Stimulated activated CD4-positive, alpha-beta T cell treated with anti-CD3 and anti-CD28 coated beads, Interleukin-12 subunit alpha, Interleukin-12 subunit beta, amount 100 ng/mL, for 48 hours (primary cell): ENCODE measurements around the gene SPAG9.

Experiments
- DNase-seq, 3 donors: peaks; one replicate each; pipeline ENCODE4 v3.0.0-alpha.2; 2020; ENCODE audit warnings: low read depth in 2 of 3, low spot score in 1 of 3

The SPAG9 gene

GRCh38 chr17:51120739-51121619 is at the start of gene SPAG9:
Gene SPAG9 (minus strand): TSS chr17:51120868. CDS start chr17:51120656, 212 bp downstream.
- peak; percentile 82 to 93 (median 87) for DNase-seq

GRCh38 chr17:51169340-51169739 is 48.7 kb upstream of the SPAG9 start:
- DNase-seq: no peak

DNA sequence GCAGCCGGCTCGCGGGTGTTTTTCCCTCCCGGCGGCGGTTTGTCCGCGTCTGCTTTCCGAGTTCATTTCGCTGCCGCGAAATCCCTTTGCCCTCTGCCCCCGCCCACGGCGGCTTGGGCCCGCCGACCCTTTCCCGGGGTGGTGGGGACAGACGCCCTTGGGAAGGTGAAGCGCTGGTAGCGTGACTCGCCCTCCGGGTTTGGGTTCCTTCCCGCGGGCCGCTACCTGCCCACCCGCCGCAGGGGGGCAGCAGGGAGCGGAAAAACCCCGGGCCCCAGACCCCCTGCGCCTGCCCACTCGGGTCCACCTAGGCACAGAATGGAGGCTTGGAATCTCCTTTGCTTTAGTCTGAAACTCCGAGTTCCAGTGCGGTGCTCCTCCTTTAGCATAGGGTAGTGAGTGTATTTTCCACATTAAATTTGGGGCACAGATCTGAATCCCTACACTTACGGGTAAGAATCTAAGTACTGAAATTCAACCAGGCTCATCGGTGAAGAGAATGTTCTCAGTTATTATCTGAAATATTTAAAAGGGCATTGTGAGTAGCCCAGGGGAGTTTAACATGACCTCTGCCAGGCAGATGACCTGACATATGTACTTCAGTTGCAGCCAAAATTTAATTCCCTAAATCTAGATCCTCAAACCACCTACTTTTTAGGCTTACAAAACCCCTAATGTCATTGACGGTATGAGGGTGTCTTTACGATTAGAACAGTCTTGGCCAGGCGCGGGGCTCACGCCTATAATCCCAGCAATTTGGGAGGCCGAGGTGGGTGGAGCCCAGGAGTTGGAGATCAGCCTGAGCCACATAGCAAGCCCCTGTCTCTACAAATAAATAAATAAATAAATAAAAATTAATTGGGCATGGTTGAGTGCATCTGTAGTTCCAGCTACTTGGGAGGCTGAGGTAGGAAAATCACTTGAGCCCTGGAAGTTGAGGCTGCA is 46.6 kb upstream of the SPAG9 start:
- peak; percentile 44 to 58 (median 57) for DNase-seq

GRCh38 chr17:51166198-51166986 is 45.7 kb upstream of the SPAG9 start, which contains the start of gene NME2:
Gene NME2 (plus strand): TSS chr17:51166411. CDS start chr17:51166831, 420 bp downstream.
- DNase-seq: peak; percentile 53 to 76 (median 54)

DNA sequence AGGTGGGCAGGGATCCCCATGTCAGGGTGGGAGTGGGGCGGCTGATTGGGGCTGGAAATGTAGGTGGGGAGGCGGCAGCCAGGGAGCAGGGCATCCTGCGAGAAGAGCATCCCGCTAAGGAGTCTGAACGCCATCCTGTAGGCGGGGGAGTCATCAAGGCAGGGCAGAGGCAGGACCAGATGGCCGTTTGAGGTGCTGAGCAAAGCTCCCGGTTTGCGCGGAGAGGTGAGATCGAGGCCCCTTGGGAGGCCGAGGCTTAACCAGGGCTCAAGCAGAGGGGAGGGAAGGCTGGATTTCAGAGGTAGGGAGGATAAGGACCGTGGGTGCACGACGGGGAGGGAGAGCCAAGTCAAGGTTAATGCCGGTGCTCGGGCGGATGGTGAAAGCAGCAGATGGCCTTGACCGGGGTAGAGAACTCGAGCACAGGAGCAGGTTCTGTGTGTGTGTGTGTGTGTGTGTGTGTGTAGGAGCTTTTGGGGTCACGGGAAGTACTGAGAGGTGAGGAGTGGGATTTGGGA is 45.1 kb upstream of the SPAG9 start:
- peak in 1 of 3 donors; percentile 12 for DNase-seq

GRCh38 chr17:51164911-51165679 is 44.4 kb upstream of the SPAG9 start:
- DNase-seq: no peak

DNA sequence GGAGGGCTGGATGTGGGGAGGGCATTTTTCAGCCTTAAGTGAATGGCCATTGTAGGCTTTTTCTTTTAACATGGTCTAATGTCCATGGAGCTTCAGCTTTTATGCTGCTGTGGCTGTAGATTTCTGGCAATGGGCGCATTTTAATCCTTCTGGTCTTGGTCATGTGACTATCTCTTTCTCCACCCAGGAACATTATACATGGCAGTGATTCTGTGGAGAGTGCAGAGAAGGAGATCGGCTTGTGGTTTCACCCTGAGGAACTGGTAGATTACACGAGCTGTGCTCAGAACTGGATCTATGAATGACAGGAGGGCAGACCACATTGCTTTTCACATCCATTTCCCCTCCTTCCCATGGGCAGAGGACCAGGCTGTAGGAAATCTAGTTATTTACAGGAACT is 40.9 kb upstream of the SPAG9 start:
- no peak for DNase-seq

- DNase-seq: no peak
Observed at GRCh38 chr17:51159604-51160003, 38.9 kb upstream of the SPAG9 start.

DNA sequence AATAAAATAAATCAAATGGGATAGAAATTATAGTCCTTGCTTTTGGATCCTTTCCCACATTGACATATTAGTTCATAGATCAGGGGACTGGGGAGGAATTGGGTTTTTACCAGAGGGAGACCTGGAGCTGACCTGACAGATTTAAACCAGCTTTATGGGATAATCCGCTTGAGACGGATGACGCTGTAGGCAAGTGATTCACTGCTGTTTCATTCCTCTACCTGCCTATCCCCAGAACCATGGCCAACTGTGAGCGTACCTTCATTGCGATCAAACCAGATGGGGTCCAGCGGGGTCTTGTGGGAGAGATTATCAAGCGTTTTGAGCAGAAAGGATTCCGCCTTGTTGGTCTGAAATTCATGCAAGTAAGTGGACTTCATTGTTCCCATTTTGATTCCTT is 34.7 kb upstream of the SPAG9 start:
- no peak for DNase-seq

DNA sequence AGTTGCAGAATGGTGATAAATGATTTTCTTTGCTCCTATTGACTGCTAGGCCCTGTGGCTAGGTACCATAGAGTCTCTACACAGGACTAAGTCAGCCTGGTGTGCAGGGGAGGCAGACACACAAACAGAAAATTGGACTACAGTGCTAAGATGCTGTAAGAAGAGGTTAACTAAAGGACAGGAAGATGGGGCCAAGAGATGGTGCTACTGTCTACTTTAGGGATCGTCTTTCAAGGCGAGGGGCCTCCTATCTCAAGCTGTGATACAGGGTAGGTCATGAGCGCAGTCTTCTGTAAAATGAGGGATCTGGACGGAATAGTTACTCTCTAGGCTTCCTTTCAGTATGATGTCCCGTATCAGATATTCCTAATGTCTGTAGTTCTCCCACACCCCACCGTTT is 33.5 kb upstream of the SPAG9 start:
- DNase-seq: no peak

- DNase-seq: peak; percentile 94 to 100 (median 98)
Observed at GRCh38 chr17:51153210-51154072, 32.8 kb upstream of the SPAG9 start, which contains the start of gene NME1. Gene NME1 (plus strand): TSS chr17:51153559. CDS start chr17:51155655, 2,096 bp downstream.

DNA sequence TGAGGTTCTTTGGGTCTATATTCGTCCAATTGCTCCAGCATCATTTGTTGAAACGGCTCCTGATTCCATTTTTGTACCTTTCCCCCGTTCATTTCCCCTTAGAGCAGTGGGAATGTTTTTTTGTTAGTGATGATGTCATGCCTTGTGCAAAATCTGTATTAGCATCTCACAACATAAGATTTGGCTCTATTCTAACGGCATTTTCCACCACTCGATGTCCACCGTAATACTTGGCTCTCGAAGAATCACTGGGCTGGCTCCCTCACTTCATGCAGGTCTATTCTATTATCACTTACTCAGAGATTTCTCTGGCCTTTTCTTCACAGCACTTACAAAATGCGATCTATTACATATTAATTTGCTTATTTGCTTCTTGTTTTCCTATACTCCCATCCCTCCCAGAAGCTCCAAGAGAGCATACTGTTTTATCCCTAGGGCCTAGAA is 32.1 kb upstream of the SPAG9 start:
- no peak for DNase-seq

- no peak for DNase-seq
Observed at GRCh38 chr17:51150932-51151331, 30.3 kb upstream of the SPAG9 start.

DNA sequence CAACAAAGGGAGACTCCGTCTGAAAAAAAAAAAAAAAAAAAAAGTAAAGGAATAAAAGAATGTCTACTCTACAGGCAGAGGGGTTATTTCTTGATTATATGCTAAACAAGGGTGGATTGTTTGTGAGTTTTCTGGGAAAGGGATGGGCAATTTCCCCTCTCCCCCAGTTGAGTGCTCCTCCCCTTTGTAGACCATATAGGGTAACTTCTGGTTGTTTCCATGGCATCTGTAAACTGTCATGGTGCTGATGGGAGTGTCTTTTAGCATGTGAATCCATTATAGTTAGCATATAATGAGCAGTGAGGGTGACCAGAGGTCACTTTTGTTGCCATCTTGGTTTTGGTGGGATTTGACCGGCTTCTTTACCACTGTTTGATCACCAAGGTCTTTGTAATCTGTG is 28.5 kb upstream of the SPAG9 start:
- DNase-seq: no peak

DNA sequence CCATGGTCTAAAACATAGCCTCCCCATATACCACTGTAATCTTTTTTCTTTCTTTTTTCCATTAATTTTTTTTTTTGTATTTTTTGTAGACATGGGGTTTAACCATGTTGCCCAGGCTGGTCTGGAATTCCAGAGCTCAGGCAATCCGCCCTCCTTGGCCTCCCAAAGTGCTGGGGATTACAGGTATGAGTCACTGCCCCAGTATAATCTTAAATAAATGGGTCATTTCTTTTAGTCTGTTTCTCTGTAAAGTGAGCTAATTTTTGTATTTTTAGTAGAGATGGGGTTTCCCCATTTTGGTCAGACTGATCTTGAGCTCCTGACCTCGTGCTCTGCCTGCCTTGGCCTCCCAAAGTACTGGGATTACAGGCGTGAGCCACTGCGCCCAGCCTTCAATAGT is 27.0 kb upstream of the SPAG9 start:
- DNase-seq: no peak

DNA sequence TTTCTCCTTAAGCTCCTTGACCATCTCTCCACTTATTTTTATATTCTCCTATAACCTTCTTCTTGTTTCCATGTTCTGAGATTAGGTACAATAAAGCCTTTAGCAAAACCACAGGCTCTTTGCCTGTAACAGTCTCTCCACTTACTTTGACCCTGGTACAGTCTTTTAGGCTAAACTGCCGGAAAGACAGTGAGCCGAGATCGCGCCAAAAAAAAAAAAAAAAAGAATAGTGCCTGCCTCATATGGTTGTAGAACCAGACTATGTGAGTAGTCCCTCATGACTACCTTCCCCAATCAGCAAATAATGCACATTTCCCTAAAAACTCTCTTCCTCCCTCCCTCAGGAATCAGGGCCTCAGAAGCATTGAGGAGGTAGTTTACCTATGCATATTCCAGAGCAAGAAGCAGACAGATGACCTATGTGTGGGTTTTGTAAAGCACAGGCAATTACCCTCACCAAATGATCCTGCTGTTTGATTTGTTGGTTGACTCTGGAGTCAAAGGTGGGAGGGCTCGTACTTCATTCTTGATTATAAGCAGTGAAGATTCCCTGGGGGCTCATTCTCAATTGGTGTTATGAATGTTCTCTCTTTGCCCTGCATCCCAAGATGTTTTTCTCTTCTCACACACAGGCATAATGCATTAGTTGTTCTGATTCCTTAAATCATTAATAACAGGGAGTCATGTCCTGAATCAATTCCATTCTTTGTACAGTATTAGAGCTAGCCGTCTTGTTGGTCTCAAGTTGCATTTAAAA is 23.8 kb upstream of the SPAG9 start:
- no peak for DNase-seq

DNA sequence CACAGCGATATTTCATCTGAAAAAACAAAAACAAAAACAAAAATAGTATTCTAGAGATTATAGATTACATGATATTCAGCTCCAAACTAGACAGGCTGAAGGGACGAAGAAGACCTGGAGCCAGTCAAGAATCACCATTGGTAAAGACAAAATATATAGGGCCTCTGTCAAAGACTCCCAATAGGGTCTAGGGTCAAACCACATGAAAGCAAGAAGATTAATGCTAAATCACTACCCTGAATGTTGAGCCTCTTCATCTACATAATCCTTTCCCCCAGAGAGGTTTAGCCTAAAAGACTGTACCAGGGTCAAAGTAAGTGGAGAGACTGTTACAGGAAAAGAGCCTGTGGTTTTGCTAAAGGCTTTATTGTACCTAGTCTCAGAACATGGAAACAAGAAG is 21.9 kb upstream of the SPAG9 start:
- no peak for DNase-seq

- no peak for DNase-seq
Observed at GRCh38 chr17:51135956-51136355, 15.3 kb upstream of the SPAG9 start.
